Caco-2 (cell line): ENCODE results near the gene GPR83. TPM values are rescaled to one million over a fixed set of nuclear protein-coding genes. Genes with fewer than 3 reads are reported as not detected.

Experiments used
- BruUV-seq: library from RNA; stranded (reverse); fragments of 400-500 nt; replicated peaks from 2 replicates; lab custom pipeline; 2021; lab: Mats Ljungman, UMichigan
- CTCF ChIA-PET: fragments of 300-600 bp; sonication (Branson Sonifier 250); formaldehyde crosslinking; loops from one replicate; lab custom pipeline; 2022; ENCODE audit warnings: antibody characterized with exemption; lab: Charles Lee
- POLR2A ChIA-PET: fragments of 300-600 bp; sonication (Branson Sonifier 250); formaldehyde crosslinking; loops from one replicate; lab custom pipeline; 2022; ENCODE audit warnings: antibody characterized with exemption; lab: Charles Lee
- DNase-seq, 2 experiments: peaks; one replicate each; pipeline versions ENCODE4 v3.0.0 to v3.0.0-alpha.2; 2020 to 2022
- H3K27me3 ChIP-seq: replicated peaks from 2 replicates; pipeline ENCODE4 v1.6.0; 2011; ENCODE audit warnings: low read length; ENCODE audit not compliant: control insufficient read depth, insufficient read depth
- H3K36me3 ChIP-seq: 2 replicates; pipeline ENCODE4 v1.5.1; 2011; ENCODE audit warnings: low read length; ENCODE audit not compliant: control insufficient read depth, insufficient read depth
- H3K4me1 ChIP-seq: fragments of 250-450 bp; sonication (Bioruptor Pico); 2 replicates; pipeline ENCODE4 v1.5.1; 2020; ENCODE audit warnings: mild to moderate bottlenecking
- H3K4me3 ChIP-seq: 2 replicates; pipeline ENCODE4 v1.5.1; 2011; ENCODE audit warnings: low read depth, mild to moderate bottlenecking, control low read depth, low read length
- H3K9me3 ChIP-seq: fragments of 250-450 bp; sonication (Bioruptor Pico); 2 replicates; pipeline ENCODE4 v1.5.1; 2020; ENCODE audit warnings: mild to moderate bottlenecking, moderate library complexity
- H3K27ac Mint-ChIP-seq: one replicate; pipeline ENCODE4 v1.8.0; 2022; ENCODE audit warnings: mixed read lengths; ENCODE audit not compliant: unreplicated experiment
- H3K27me3 Mint-ChIP-seq: one replicate; pipeline ENCODE4 v1.8.0; 2022; ENCODE audit warnings: mixed read lengths; ENCODE audit not compliant: insufficient read depth, unreplicated experiment
- H3K36me3 Mint-ChIP-seq: one replicate; pipeline ENCODE4 v1.8.0; 2022; ENCODE audit warnings: mild to moderate bottlenecking, mixed read lengths; ENCODE audit not compliant: insufficient read depth, unreplicated experiment
- H3K4me1 Mint-ChIP-seq: one replicate; pipeline ENCODE4 v1.8.0; 2022; ENCODE audit warnings: low read depth, mixed read lengths; ENCODE audit not compliant: unreplicated experiment
- H3K4me3 Mint-ChIP-seq: one replicate; pipeline ENCODE4 v1.8.0; 2022; ENCODE audit warnings: mild to moderate bottlenecking, moderate library complexity, mixed read lengths; ENCODE audit not compliant: unreplicated experiment
- H3K9me3 Mint-ChIP-seq: one replicate; pipeline ENCODE4 v1.8.0; 2022; ENCODE audit warnings: mixed read lengths; ENCODE audit not compliant: unreplicated experiment
- intact Hi-C: fragments of 100-400 bp; cut with micrococcal nuclease; formaldehyde crosslinking; loops from one replicate; pipeline ENCODE4 v1.10.0; 2022; ENCODE audit not compliant: unreplicated experiment
- total RNA-seq: library from RNA; stranded (reverse); gene quantifications from 2 replicates; pipeline ENCODE4 v1.2.3, GENCODE V29; 2022
- TF ChIP-seq, protein P1 (sequence below), 2 experiments: fragments of 200-600 bp in 1 of 2; IDR thresholded peaks; 1 replicate in 1 of 2; 2 replicates in 1 of 2; pipeline versions ENCODE4 v1.5.1 to v1.8.0; 2011 to 2022; ENCODE audit warnings: antibody characterized with exemption in 1 of 2, control low read depth in 1 of 2, inconsistent platforms in 1 of 2, low read depth in 1 of 2, low read length in 1 of 2, mild to moderate bottlenecking in 1 of 2, moderate library complexity in 1 of 2; ENCODE audit not compliant: insufficient read depth in 1 of 2, severe bottlenecking in 1 of 2, unreplicated experiment in 1 of 2

Gene GPR83
- total RNA-seq, 1 experiment from 2014 or later, result 2.7 TPM

DNA sequence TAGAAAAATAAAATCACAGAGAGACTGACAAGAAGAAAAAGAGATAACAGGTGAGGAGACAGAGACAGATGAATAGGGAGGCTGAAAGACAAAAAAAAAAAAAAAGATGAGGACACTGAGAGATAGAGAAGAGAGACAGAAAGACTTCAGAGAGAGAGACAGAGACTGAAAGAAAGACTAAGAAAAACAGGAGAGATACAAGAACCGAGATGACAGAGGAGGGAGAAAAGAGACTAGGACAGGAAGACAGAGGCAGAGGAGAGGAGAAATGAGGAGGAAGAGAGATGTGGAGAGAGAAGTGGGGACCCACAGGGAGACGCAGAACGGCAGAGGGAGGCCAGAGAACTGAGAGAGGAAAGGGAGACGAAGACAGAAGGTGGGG, 771 bp downstream of the GPR83 start:
- H3K4me1 ChIP-seq, result peaks cover 6% of the 10 kb centered on the region; the same call in 1 of the 2 replicates
- no peaks in the 10 kb centered on the region for H3K9me3 Mint-ChIP-seq
- H3K36me3 ChIP-seq, result no peaks in the 10 kb centered on the region
- peaks cover 18% of the 10 kb centered on the region for H3K4me1 Mint-ChIP-seq
- H3K4me3 Mint-ChIP-seq, result peak overlapping the region; percentile 72
- BruUV-seq, result no TSS peak
- no peaks in the 10 kb centered on the region for H3K9me3 ChIP-seq
- peaks cover 19% of the 10 kb centered on the region for H3K27me3 Mint-ChIP-seq
- H3K4me3 ChIP-seq, result peak overlapping the region; percentile 46; the same call in 1 of the 2 replicates
- POLR2A ChIA-PET, result no interaction called here
- DNase-seq, result no peak
- H3K27me3 ChIP-seq, result peaks cover 3% of the 10 kb centered on the region
- no peaks in the 10 kb centered on the region for H3K36me3 Mint-ChIP-seq
- TF ChIP-seq, protein P1, sequence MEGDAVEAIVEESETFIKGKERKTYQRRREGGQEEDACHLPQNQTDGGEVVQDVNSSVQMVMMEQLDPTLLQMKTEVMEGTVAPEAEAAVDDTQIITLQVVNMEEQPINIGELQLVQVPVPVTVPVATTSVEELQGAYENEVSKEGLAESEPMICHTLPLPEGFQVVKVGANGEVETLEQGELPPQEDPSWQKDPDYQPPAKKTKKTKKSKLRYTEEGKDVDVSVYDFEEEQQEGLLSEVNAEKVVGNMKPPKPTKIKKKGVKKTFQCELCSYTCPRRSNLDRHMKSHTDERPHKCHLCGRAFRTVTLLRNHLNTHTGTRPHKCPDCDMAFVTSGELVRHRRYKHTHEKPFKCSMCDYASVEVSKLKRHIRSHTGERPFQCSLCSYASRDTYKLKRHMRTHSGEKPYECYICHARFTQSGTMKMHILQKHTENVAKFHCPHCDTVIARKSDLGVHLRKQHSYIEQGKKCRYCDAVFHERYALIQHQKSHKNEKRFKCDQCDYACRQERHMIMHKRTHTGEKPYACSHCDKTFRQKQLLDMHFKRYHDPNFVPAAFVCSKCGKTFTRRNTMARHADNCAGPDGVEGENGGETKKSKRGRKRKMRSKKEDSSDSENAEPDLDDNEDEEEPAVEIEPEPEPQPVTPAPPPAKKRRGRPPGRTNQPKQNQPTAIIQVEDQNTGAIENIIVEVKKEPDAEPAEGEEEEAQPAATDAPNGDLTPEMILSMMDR (IDR thresholded peaks at IDR 0.05; ENCODE audit: insufficient read depth in 1 of 2, low read depth in 1 of 2, low read length in 1 of 2, severe bottlenecking in 1 of 2, unreplicated experiment in 1 of 2), result no peak
- intact Hi-C loops, result loop anchor here (5.0 kb wide), 2 partner anchors 88 to 218 kb away; no protein-coding TSS in a partner anchor
- peak overlapping the region; percentile 0 for H3K27ac Mint-ChIP-seq
- CTCF ChIA-PET, result no interaction called here

DNA sequence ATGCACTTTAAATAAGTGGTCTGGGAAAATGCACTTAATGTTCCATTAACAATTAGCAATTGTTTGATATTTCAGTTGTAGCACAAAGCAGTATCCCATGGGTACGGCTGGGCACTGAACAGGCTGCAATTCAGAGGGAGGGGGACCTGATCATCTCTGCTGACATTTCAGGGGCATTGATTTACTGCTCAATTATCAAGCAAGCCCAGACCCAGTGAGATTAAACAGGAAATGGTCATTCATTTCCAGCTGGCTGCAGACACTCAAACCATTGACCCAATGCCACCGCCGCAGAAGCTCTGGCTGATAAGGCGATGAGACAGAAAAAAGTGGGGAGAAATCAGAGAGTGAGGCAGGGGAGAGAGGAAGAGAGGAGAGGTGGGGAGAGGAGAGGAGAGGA, 1.2 kb downstream of the GPR83 start:
- TF ChIP-seq, protein P1 (IDR thresholded peaks at IDR 0.05; ENCODE audit: insufficient read depth in 1 of 2, low read depth in 1 of 2, low read length in 1 of 2, severe bottlenecking in 1 of 2, unreplicated experiment in 1 of 2), result no peak
- Histone ChIP-seq H3K9me3 (no peaks in the 10 kb centered on the region), H3K4me1 (peaks cover 6% of the 10 kb centered on the region; the same call in 1 of the 2 replicates), H3K36me3 (no peaks in the 10 kb centered on the region), H3K4me3 (no peak overlapping the region), H3K27me3 (peaks cover 3% of the 10 kb centered on the region)
- POLR2A ChIA-PET, result no interaction called here
- H3K27ac Mint-ChIP-seq, result no peak overlapping the region
- intact Hi-C loops, result loop anchor here (5.0 kb wide), 2 partner anchors 88 to 218 kb away; no protein-coding TSS in a partner anchor
- H3K9me3 Mint-ChIP-seq, result no peaks in the 10 kb centered on the region
- H3K4me3 Mint-ChIP-seq, result peak overlapping the region; percentile 72
- TSS peak; percentile 63 for BruUV-seq
- no peak for DNase-seq
- H3K36me3 Mint-ChIP-seq, result no peaks in the 10 kb centered on the region
- CTCF ChIA-PET, result no interaction called here
- H3K27me3 Mint-ChIP-seq, result peaks cover 19% of the 10 kb centered on the region
- peaks cover 18% of the 10 kb centered on the region for H3K4me1 Mint-ChIP-seq

DNA sequence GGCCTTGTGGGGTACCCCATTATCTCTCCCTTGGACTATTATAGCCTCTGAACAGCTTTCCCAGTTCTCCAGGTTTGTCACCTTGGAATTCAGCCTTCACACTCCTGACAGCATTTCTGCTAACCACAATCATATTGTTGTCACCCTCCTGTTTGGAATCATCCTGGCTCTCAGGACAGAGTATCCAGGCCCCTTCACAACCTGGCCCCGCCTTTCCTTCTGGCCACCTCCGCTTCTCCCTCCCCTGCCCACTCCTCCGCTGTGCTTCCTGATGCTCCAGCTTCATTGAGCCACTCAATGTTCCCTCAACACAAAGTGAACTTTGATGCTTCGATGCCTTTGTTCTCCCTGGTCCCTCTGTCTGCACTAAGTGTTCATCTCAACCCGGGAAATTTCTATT, 3.1 kb downstream of the GPR83 start:
- Histone ChIP-seq H3K27me3 (peaks cover 3% of the 10 kb centered on the region), H3K36me3 (no peaks in the 10 kb centered on the region), H3K4me1 (peaks cover 6% of the 10 kb centered on the region; the same call in 1 of the 2 replicates), H3K9me3 (no peaks in the 10 kb centered on the region), H3K4me3 (no peak overlapping the region)
- Mint-ChIP-seq H3K27me3 (peaks cover 19% of the 10 kb centered on the region), H3K27ac (no peak overlapping the region), H3K4me3 (no peak overlapping the region), H3K4me1 (peaks cover 18% of the 10 kb centered on the region), H3K36me3 (no peaks in the 10 kb centered on the region), H3K9me3 (no peaks in the 10 kb centered on the region)
- CTCF ChIA-PET, result no interaction called here
- no peak for DNase-seq
- intact Hi-C loops, result no loop called here
- POLR2A ChIA-PET, result no interaction called here
- no TSS peak for BruUV-seq
- TF ChIP-seq, protein P1 (IDR thresholded peaks at IDR 0.05; ENCODE audit: insufficient read depth in 1 of 2, low read depth in 1 of 2, low read length in 1 of 2, severe bottlenecking in 1 of 2, unreplicated experiment in 1 of 2), result no peak
